GM12892 (cell line): ENCODE measurements around the gene ADGRL2.

Source experiments
- POLR2A ChIP-seq: IDR thresholded peaks from 2 replicates; pipeline ENCODE4 v1.6.1; 2011; ENCODE audit warnings: low read depth, low read length, control low read depth
- POLR2AphosphoS5 ChIP-seq: IDR thresholded peaks from 2 replicates; pipeline ENCODE4 v1.6.1; 2011; ENCODE audit warnings: low read depth, low read length, control low read depth

- TF ChIP-seq POLR2A: no peak
- no peak for TF ChIP-seq POLR2AphosphoS5
These were observed 150.0 kb downstream of the ADGRL2 start for GRCh38 chr1:81950591-81951244.
